NCI-H2029 (cell line): Measurements from ENCODE around the gene KRTAP4-16.
"Not testable (repeated sequence)": the region's sequence is repeated elsewhere in the genome, so short reads cannot be mapped to it uniquely, and the experiment has no call there.

Experiments
- DNase-seq: peaks from one replicate; lab custom pipeline; 2025; lab: John Stamatoyannopoulos, UW

Gene KRTAP4-16

DNA sequence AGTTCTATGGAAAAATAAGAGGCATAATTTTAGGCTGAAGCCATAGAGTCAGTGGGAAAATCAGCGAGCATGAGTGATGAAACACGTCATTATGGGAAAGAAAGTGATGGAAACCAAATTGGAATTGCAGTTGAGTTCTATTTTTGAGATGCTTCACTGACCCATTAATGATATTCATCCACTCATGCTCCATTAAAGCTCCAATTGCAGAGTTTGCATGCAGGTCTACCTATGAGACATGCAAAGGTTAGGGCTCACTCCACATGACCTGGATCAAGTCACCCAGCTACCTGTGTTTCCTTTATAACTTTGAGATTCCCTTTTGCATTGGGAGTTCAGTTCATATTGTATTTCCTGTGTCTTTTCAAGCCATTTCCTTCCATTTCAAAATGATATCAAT, 28.3 kb downstream of the KRTAP4-16 start:
- no peak for DNase-seq

DNA sequence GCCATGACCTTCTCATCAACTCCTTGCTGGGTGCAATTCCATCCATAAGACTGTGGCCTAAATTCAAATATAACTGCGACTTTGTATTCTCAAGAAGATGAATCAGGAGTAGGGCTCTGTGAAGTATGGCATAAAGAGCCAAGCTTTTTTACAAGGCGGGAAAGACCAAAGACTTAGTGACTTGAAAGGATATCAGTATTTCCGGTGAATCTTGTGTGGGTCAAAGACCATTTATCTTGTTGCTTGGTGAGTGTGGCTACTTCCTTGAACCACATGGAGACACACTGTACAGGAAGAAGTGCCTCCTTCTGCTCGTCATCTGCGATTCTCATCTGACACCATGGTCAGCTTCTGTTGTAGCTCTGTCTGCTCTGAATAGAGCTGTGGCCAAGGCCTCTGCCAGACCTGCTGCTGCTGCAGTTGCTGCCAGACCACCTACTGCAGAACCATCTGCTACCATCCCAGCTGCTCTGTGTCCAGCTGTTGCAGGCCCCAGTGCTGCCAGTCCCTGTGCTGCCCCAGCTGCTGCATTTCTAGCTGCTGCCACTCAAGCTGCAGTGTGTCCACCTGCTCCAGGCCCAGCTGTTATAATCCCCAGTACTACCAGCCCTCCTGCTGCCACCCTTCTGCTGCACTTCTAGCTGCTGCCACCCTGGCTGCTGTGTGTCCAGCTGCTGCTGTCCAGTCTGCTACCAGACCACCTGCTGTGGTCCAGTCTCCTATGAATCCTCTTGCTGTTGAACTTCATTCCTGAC, 30.2 kb downstream of the KRTAP4-16 start:
- DNase-seq, result no peak

DNA sequence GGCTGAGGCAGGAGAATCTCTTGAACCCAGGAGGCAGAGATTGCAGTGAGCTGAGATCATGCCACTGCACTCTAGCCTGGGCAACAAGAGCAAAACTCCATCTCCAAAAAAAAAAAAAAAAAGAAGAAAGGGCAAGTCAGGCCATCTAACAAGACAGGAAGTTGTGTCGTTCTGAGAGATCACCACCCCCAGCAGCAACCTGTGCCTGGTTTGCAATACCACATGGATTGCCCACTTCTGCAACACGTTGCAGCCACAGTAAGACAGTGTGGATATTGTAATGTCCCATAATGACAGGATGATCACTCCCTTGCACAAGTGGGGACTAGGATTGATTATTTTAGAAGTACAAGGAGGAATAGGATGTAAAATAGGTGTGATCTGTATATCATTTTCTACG, 33.0 kb downstream of the KRTAP4-16 start:
- no peak for DNase-seq

DNA sequence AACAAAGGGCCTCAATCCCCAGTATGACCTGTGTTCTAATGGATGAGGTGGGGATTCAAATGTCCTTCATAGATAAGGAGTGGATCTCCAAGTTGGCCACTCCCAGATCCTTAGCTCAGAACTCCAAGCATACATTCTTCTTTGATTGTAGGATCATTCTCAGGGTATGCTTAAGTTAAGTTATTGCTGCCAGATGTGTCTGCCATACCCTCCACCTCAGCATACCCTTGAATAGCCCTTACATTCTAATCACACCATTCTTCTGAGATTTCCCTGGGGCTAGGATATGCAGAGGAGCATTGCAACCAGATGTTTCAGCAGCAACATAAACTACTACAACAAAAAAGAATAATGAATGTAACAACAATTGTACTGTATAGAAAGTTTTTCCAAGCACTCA, 34.7 kb downstream of the KRTAP4-16 start:
- no peak for DNase-seq

DNA sequence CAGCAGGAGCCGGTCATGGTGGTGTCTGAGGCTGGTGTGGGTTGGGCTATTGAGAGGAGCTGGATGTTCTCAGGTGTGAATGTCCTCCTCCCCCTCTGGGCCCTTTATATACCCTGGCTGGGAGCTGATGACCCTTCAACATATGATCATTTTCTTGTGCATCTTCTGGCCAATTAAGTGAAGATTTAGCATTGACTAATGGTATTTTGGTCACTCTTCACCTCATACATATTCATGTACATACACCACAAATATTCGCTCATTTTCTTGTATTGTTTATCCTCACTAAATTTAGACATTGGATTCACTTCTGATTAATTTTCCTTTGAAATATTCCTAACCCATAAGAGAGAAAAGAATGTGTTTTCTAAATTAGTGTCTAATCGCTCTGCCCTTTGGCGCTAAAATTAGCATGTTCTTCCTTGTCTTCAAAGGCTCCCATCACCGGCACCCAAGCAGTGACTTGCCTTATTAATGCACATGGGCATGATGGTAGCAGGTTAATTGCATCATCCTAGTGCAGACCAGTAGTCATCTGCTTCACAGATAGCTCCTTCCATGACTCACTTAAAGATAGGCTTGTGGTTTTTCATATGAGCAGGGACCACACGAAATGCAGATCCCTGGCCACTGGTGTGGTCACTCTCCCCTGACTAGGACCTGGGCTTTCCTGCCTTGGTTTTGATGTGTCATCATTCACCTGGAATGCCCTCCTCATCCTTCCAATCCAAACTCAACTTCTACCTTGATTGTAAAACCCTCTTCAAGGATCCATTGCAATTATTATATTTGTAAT, 36.0 kb downstream of the KRTAP4-16 start, which contains the start of gene KRTAP2-4:
TSS of gene KRTAP2-4 (minus strand) at position 51 of the 796 bp plus-strand sequence. CDS start at position 17, 34 bp downstream.
- DNase-seq, result no peak

DNA sequence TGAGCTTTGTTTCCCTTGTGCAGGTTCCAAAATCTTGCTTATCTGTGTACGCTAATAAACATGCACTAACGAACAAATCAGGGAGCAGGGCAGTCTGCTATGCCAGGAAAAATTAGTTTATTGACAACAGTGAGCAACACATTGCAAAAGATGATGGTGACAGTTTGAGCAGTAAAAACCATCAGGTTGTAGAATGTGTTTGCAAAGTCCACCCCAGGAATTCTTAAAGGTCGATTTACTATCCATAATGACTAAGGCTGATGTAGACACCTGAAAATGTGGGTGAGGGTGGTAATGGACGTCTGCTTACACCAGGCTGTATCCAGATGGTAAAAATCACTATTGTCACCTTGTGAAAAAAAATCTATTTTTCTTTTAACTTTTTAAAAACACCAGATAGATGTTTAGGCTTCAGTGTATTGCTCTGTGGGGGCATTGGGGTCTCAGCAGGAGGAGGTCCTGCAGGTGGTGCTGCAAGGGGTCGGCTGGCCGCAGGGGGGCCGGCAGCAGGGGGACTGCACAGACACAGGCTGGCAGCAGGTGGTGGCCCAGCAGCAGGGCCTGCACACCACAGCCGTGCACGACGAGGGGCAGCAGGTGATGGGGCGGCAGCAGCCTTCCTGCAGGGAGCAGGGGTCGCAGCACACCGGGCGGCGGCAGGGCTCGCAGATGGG, 36.9 kb downstream of the KRTAP4-16 start:
- not testable (repeated sequence) for DNase-seq

DNA sequence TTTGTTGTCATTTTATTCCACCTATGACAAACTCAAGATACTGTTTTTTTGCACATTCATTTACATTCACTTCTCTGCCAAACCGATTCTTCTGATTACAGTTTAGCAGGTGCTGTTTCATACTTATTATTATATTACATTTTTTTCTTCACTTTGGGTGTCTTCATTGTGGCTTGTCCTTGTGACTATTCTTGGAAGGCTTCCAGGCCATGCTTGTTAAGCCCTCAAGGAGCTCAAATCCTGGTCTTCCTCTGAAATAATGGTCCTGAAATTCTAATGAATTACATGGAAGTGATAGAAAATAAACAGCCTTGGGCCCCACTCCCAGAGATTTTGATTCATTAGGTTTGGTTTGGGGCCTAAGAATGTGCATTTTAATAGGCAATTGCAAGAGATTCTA, 37.7 kb downstream of the KRTAP4-16 start:
- DNase-seq, result no peak

DNA sequence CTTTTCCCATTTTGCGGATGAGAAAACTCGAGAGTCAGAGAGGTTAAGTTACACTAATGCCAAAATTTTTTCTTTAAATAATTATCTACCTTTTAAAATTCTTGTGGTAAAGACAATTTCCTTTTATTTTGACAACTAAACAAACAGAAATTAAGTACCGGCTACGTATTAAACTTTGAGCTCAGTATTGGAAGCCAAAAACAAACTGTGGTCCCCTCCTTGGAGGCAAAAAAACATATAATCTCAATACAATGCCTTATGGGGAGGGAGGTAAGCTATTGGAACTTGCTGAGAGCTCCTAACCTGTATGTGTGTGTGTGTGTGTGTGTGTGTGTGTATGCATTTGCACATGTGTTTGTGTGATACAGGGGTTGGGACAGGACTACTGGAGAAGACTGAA, 38.6 kb downstream of the KRTAP4-16 start:
- no peak for DNase-seq

DNA sequence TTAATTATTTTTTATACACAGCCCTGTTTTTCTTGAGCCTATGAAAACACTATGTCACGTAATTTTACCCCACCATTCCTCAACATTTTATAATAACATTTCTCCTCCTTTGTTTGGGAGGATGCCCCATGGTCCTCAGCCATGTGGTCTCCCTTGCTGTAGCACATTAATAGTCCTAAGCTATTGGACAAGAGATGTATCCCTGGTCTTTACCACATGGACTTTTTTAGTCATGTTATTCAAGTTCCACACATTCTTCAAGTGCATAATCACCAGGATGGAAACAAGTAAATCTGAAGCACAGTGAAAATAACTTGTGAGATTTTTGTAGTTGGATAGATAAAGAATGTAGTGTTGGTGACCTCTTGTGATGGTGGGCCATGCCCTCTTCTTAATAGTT, 40.0 kb downstream of the KRTAP4-16 start:
- no peak for DNase-seq

DNA sequence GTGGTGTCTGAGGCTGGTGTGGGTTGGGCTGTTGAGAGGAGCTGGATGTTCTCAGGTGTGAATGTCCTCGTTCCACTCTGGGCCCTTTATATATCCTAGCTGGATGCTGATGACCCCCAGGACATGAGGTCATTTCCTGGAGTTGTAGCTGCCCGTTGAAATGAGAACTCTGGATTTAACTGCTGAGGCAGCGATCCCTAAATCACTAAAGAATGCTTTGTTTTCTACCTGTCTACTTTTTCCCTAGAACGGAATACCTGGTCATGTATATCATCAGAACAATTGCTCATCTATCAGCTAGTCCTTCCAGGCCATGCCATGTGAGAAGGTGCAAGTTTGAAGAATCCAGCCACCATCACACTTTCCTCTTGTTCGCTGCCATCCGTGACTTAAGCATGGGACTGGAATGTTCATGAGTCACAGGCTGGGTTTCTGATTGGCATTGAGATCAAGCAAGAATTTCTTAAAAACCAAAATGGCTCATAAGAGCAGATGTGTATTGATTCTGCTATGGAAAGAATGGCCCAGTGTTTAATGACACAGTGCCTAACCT, 41.9 kb downstream of the KRTAP4-16 start, which contains the start of gene KRTAP2-3:
TSS of gene KRTAP2-3 (minus strand) at position 63 of the 553 bp plus-strand sequence. CDS start 64 bp downstream, outside the sequence.
- no peak for DNase-seq

DNA sequence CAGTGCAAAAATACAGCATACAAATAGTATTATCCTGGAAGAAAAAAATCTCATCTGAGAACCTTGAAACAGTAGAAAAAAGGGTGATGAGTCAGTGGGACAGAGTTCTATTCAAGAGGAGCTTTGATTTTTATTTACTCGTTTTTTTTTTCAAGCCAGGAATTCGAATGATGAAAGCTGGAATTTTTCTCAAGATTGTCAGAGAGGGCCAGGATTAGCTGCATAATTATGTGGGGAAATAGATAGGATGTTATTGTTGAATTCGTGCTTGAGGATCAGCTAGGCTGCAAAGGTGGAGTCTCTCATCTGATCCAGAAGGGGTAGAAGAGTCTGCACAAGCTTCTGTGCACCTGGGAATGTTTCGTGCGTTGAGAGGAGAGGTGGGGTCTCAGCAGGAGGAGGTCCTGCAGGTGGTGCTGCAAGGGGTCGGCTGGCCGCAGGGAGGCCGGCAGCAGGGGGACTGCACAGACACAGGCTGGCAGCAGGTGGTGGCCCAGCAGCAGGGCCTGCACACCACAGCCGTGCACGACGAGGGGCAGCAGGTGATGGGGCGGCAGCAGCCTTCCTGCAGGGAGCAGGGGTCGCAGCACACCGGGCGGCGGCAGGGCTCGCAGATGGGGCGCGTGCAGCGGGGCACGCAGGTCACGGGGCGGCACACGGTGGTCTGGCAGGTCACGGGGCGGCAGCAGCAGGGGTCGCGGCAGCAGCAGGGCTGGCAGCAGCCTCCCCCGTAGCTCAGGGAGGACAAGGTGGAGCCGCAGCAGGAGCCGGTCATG, 42.5 kb downstream of the KRTAP4-16 start:
- not testable (repeated sequence) for DNase-seq

DNA sequence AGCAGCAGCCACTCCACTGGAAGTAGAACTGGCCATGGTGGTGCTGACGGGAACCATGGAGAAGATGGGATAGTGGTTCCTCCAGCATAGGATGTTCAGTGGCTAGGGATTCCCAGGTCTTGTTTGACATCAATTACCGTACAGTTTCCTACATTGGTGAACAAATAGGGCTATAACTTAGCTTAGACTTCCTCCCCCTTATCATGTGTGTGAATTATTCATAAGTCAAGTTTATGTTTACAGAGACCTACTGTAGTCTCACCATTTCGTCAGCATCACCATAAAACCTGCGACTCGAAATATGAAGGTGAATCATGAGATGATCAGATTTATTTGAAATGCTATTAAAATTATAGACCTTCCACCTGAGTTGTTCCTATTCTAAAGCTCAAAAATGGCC, 43.3 kb downstream of the KRTAP4-16 start:
- no peak for DNase-seq

DNA sequence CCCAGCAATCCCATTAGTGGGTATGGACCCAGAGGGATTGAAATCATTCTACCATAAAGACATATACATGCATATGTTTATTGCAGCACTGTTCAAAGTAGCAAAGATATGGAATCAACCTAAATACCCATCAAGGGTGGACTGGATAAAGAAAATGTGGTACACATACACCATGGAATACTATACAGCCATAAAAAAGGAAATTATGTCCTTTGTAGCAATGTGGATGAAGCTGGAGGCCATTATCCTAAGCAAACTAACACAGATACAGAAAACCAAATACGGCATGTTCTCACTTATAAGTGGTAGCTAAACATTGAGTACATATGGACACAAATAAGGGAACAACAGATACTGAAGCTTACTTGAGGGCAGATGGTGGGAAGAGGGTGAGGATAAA, 44.5 kb downstream of the KRTAP4-16 start:
- no peak for DNase-seq

DNA sequence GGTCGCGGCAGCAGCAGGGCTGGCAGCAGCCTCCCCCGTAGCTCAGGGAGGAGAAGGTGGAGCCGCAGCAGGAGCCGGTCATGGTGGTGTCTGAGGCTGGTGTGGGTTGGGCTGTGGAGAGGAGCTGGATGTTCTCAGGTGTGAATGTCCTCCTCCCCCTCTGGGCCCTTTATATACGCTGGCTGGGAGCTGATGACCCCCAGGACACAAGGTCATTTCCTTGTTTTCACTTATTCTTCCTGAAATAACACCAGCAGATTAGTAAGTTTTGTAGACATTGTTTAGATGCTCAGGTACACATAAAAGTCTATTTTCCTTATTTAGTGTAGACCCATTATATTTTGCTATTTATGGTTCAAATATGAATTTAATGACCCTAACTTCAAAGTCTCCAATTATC, 46.9 kb downstream of the KRTAP4-16 start, which contains the start of gene KRTAP2-2:
TSS of gene KRTAP2-2 (minus strand) at position 101 of the 400 bp plus-strand sequence. CDS start at position 82, 19 bp downstream.
- not testable (repeated sequence) for DNase-seq

DNA sequence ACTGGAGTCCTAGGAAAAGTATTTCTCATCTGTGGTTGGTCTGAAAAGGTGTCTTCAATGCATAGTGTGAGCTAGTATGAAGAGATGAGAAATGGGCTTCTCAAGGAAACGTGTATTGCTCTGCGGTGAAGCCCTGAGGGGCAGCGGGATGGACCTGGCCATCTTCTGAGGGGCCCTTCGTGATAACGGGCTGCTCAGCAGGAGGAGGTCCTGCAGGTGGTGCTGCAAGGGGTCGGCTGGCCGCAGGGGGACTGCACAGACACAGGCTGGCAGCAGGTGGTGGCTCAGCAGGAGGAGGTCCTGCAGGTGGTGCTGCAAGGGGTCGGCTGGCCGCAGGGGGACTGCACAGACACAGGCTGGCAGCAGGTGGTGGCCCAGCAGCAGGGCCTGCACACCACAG, 47.5 kb downstream of the KRTAP4-16 start:
- DNase-seq, result not testable (repeated sequence)

DNA sequence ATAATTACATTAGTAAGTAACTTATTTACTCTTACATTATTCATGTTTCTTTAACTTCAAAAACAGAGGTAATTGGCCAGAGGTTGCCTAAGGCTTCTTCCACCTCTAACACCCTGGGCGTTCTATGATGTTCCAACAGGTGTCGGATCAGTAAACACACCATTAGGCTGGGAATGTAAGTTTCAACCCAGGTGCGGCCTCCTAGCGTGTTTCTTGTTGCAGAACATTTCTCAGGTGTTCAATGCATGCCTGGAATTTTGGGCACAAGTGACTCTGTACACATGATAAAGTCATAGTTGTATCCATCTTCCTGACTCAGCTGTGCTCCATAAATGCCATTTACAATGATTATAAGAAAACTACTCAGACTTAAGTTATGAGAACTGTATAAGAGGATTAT, 48.0 kb downstream of the KRTAP4-16 start:
- DNase-seq, result no peak

DNA sequence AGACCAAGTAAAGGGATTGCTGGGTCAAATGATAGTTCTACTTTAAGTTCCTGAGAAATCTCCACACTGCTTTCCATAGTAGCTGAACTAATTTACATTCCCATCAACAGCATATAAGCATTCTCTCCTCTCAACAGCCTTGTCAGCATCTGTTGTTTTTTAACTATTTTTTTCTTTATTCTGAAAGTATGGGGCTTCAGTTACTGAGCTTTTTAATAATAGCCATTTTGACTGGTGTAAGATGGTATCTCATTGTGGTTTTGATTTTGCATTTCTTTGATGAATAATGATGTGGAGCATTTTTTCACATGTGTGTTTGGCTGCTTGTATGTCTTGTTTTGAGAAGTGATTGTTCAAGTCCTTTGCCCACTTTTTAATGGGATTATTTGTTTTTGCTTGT, 49.4 kb downstream of the KRTAP4-16 start:
- DNase-seq, result no peak
